Gastrocnemius medialis (tissue), 4 donors: ENCODE results near the gene PTTG1IP. TPM values are rescaled to one million over a fixed set of nuclear protein-coding genes. Genes with fewer than 3 reads are reported as not detected.

ENCODE experiments used
- ATAC-seq, 2 donors: fragments of 150-250 bp; one replicate each; pipeline ENCODE4 v1.9.1; 2016
- DNase-seq, 2 donors: peaks; one replicate each; pipeline ENCODE4 v3.0.0-alpha.2; 2019
- H3K27ac ChIP-seq, 4 donors: fragments of 200-600 bp; sonication (generic); 1 replicate in 1 of 4; 2 replicates in 3 of 4; pipeline ENCODE4 v1.5.1; 2016 to 2018; ENCODE audit warnings: mild to moderate bottlenecking in 2 of 4, moderate library complexity in 1 of 4
- H3K27me3 ChIP-seq, 3 donors: fragments of 200-600 bp; sonication (generic) in 2 of 3; 1 replicate in 1 of 3; 2 replicates in 2 of 3; pipeline versions ENCODE4 v1.5.1 to v1.6.0; 2016 to 2019; ENCODE audit warnings: mild to moderate bottlenecking in 1 of 3, moderate library complexity in 1 of 3
- H3K36me3 ChIP-seq, 2 donors: fragments of 200-600 bp; sonication (generic) in 1 of 2; one replicate each; pipeline ENCODE4 v1.5.1; 2017 to 2018
- H3K4me1 ChIP-seq, 2 donors: fragments of 200-600 bp; sonication (generic) in 1 of 2; one replicate each; pipeline ENCODE4 v1.5.1; 2016 to 2017; ENCODE audit warnings: mild to moderate bottlenecking in 2 of 2
- H3K4me3 ChIP-seq, 4 donors: fragments of 200-600 bp; sonication (generic) in 3 of 4; 1 replicate in 1 of 4; 2 replicates in 3 of 4; pipeline ENCODE4 v1.5.1; 2016 to 2019; ENCODE audit warnings: mild to moderate bottlenecking in 2 of 4
- H3K9me3 ChIP-seq, 3 donors: fragments of 200-600 bp; sonication (generic) in 2 of 3; 1 replicate in 1 of 3; 2 replicates in 2 of 3; pipeline ENCODE4 v1.5.1; 2016 to 2019
- CTCF ChIP-seq, 5 experiments: fragments of 450-650 bp in 3 of 5; fragments of 200-600 bp in 2 of 5; sonication (generic) in 2 of 5; IDR thresholded peaks in 4 of 5; conservative IDR thresholded peaks in 1 of 5; 1 replicate in 4 of 5; 2 replicates in 1 of 5; pipeline ENCODE4 v1.5.1; 2016 to 2019; ENCODE audit warnings: antibody characterized with exemption in 5 of 5, mild to moderate bottlenecking in 3 of 5, moderate library complexity in 3 of 5
- POLR2A ChIP-seq, 2 donors: fragments of 450-650 bp; IDR thresholded peaks; one replicate each; pipeline ENCODE4 v1.6.1; 2017; ENCODE audit warnings: antibody characterized with exemption in 2 of 2, mild to moderate bottlenecking in 2 of 2, moderate library complexity in 2 of 2
- in situ Hi-C, 4 donors: fragments of 200-750 bp; cut with MboI; loops; one replicate each; pipeline versions ENCODE4 v1.15.0 to v1.8.0; 2017; ENCODE audit warnings: low sequenced_read_pairs in 4 of 4
- intact Hi-C: fragments of 100-400 bp; cut with DNase I; formaldehyde crosslinking; loops from one replicate; pipeline ENCODE4 v1.15.1; 2023; ENCODE audit warnings: low total_unique reads
- total RNA-seq, 4 donors: library from RNA; depleted of rRNA; stranded (reverse); fragments of >200 nt; gene quantifications; one replicate each; pipeline versions ENCODE4 v1.1.0 to v1.2.3, GENCODE V29; 2016

PTTG1IP gene
- total RNA-seq, 4 donors from 2014 or later = 116 to 217 (median 127) TPM

- peak in 1 of 2 donors; percentile 47 for TF ChIP-seq POLR2A (IDR thresholded peaks at IDR 0.05)
- no peak for TF ChIP-seq CTCF (IDR thresholded peaks at IDR 0.05 in 4 of 5, conservative IDR thresholded peaks at IDR 0.05 in 1 of 5)
- in situ Hi-C loops = no loop called here
- Histone ChIP-seq H3K27me3 (no peaks in the 10 kb centered on the region), H3K9me3 (no peaks in the 10 kb centered on the region), H3K4me3 (peak overlapping the region; percentile 74 to 87 (median 82)), H3K4me1 (peaks cover 79 to 80% of the 10 kb centered on the region in 2 donors), H3K36me3 (no peaks in the 10 kb centered on the region), H3K27ac (peak overlapping the region; percentile 95)
- ATAC-seq (peak; percentile 20 to 21), DNase-seq (peak; percentile 83 to 87)
- intact Hi-C loops = loop anchor here (2.0 to 5.0 kb wide), 2 partner anchors 68 to 201 kb away; partner anchors contain the start of gene ADARB1
These were observed 2.6 kb downstream of the PTTG1IP start for GRCh38 chr21:44870748-44871495.

- intact Hi-C loops = loop anchor here (2.0 to 5.0 kb wide), 2 partner anchors 69 to 202 kb away; partner anchors contain the start of gene ADARB1
- peaks cover 74% of the 10 kb centered on the region in 2 donors for H3K4me1 ChIP-seq
- ATAC-seq = peak; percentile 35 to 36
- H3K36me3 ChIP-seq = peaks cover 0 to 3% of the 10 kb centered on the region in 2 donors
- peak overlapping the region; percentile 95 for H3K27ac ChIP-seq
- TF ChIP-seq POLR2A (IDR thresholded peaks at IDR 0.05) = peak; percentile 54 to 63
- TF ChIP-seq CTCF (IDR thresholded peaks at IDR 0.05 in 4 of 5, conservative IDR thresholded peaks at IDR 0.05 in 1 of 5) = no peak
- H3K9me3 ChIP-seq = no peaks in the 10 kb centered on the region
- peak; percentile 64 to 81 for DNase-seq
- in situ Hi-C loops = loop anchor here in 1 of 4 donors (5.0 kb wide), 1 partner anchor 58 kb away; no protein-coding TSS in a partner anchor
- peak overlapping the region; percentile 5 to 87 (median 79) for H3K4me3 ChIP-seq
- no peaks in the 10 kb centered on the region for H3K27me3 ChIP-seq
These were observed 3.4 kb downstream of the PTTG1IP start for GRCh38 chr21:44869781-44870747.

- no peak for ATAC-seq
- H3K36me3 ChIP-seq = peaks cover 0 to 16% of the 10 kb centered on the region in 2 donors
- in situ Hi-C loops = loop anchor here in 1 of 4 donors (5.0 kb wide), 1 partner anchor 56 kb away; no protein-coding TSS in a partner anchor
- no peak for DNase-seq
- no peaks in the 10 kb centered on the region for H3K9me3 ChIP-seq
- intact Hi-C loops = no loop called here
- TF ChIP-seq POLR2A (IDR thresholded peaks at IDR 0.05) (no peak), CTCF (IDR thresholded peaks at IDR 0.05 in 4 of 5, conservative IDR thresholded peaks at IDR 0.05 in 1 of 5) (no peak)
- H3K27me3 ChIP-seq = no peaks in the 10 kb centered on the region
- peak overlapping the region; percentile 95 for H3K27ac ChIP-seq
- no peak overlapping the region for H3K4me3 ChIP-seq
- H3K4me1 ChIP-seq = peaks cover 62 to 67% of the 10 kb centered on the region in 2 donors
These were observed 4.8 kb downstream of the PTTG1IP start for GRCh38 chr21:44868707-44869106.

- TF ChIP-seq CTCF (IDR thresholded peaks at IDR 0.05 in 4 of 5, conservative IDR thresholded peaks at IDR 0.05 in 1 of 5) = no peak
- no peak for TF ChIP-seq POLR2A (IDR thresholded peaks at IDR 0.05)
These were observed 5.3 kb downstream of the PTTG1IP start for GRCh38 chr21:44867999-44868700.

More at GRCh38 chr21:44867999-44868700, 5.3 kb downstream of the PTTG1IP start:
- H3K4me1 ChIP-seq = peaks cover 62 to 67% of the 10 kb centered on the region in 2 donors
- DNase-seq (no peak), ATAC-seq (no peak)
- peak overlapping the region; percentile 95 for H3K27ac ChIP-seq
- H3K36me3 ChIP-seq = peaks cover 0 to 21% of the 10 kb centered on the region in 2 donors
- no peaks in the 10 kb centered on the region for H3K9me3 ChIP-seq
- intact Hi-C loops = no loop called here
- no peaks in the 10 kb centered on the region for H3K27me3 ChIP-seq
- in situ Hi-C loops = loop anchor here in 1 of 4 donors (5.0 kb wide), 1 partner anchor 56 kb away; no protein-coding TSS in a partner anchor
- H3K4me3 ChIP-seq = no peak overlapping the region
